H4 (cell line): Measurements from ENCODE around the gene ZRSR2. TPM values are rescaled to one million over a fixed set of nuclear protein-coding genes. Genes with fewer than 3 reads are reported as not detected.
"Not testable (repeated sequence)": the region's sequence is repeated elsewhere in the genome, so short reads cannot be mapped to it uniquely, and the experiment has no call there.

Experiments used
- DNase-seq: peaks from one replicate; pipeline ENCODE4 v3.0.0-alpha.2; 2015; ENCODE audit warnings: low spot score
- total RNA-seq: library from RNA; depleted of rRNA; stranded (reverse); fragments of >200 nt; shearing (Covaris generic); gene quantifications from 2 replicates; pipeline ENCODE4 v1.2.3, GENCODE V29; 2014; rRNA removed

The ZRSR2 gene, protein sequence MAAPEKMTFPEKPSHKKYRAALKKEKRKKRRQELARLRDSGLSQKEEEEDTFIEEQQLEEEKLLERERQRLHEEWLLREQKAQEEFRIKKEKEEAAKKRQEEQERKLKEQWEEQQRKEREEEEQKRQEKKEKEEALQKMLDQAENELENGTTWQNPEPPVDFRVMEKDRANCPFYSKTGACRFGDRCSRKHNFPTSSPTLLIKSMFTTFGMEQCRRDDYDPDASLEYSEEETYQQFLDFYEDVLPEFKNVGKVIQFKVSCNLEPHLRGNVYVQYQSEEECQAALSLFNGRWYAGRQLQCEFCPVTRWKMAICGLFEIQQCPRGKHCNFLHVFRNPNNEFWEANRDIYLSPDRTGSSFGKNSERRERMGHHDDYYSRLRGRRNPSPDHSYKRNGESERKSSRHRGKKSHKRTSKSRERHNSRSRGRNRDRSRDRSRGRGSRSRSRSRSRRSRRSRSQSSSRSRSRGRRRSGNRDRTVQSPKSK
- total RNA-seq: 4.0 TPM in 1 of 2 replicates, not detected in the other

DNA sequence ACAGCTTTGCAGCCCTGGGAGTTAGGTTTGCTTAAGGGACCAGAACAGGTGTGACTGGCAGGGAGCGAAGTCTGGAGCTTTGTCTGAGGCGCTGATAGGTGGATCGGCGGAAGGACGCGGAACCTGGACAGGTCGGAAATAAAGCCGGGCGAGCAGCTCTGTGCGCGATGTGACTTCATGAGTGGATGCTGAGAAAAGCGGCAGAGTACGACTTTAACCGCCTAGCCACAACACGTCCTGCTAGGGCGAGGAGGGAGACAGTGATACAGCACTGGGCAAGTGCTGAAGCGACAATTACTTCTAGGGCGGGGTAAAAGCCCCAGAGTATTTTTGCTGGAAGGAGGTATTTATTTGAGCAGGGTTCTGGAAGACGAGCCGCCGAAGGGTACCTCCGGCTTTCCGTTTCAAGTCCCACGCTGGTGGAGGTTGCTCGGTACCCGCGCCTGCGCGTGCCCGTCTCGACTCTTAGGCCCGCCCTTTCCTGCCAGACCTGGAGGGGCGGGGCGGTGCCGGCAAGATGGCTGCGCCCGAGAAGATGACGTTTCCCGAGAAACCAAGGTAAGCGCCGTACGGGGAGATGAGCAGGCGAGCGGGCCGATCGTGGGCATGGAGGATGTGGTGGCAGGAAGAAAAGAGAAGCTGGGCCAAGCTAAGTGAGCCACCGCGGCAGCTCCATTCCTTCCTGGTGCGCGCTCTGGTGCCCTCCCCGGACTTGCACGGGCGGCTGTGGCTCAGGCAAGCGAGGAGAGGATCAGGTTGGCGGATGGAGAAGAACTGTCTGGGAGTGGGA, at the start of gene ZRSR2:
ZRSR2 (plus strand) TSS at position 506 of the 790 bp plus-strand sequence; CDS start at position 518, 12 bp downstream.
- DNase-seq: peak; percentile 61

DNA sequence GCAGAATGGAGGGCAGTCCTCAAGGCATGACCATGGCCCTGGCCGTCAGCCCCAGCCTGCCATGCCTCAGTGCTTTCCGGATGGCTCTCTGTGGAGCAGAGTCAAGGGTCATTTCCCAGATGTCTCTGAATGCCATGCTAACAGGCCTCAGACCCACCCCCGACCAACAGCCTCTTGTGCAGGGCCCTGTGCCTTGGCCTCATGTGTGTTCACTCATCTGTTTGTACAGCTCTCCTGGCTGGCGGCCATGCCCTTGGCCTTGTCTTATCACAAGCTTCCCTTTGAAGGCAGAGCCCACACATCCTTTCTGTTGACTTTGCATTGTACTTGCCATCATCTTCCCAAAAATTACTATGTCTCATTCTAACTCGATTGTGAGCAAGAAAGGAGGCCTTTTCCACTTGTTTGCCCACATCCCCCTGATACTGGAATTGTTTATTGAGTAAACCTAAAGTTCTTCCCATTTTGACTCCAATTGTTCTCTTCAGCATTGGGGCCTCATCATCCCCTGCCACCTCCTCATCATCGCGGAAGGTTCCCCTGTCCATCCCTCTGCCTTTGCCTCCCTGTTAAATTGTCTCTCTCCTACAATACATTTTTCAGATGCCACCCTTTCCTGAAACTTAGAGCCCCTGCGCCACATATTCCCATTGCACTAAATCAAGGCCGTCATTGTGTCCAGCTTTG, 46.0 kb upstream of the ZRSR2 start:
- DNase-seq: no peak

DNA sequence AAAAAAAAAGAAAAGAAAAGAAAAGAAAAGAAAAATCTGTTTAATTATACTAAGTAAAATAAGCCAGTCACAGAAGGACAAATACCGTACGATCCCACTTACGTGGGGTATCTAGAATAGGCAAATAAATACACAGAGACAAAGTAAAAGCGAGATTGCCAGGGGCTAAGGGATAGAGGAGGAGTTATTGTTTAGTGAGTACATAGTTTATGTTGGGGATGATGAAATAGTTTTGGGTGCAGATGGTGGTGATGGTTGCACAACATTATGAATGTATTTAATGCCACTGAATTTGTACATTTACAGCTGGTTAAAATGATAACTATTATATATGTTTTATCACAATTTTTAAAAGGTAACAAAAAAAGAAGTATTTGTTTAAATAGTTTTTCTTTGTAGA, 45.1 kb upstream of the ZRSR2 start:
- peak; percentile 33 for DNase-seq

DNA sequence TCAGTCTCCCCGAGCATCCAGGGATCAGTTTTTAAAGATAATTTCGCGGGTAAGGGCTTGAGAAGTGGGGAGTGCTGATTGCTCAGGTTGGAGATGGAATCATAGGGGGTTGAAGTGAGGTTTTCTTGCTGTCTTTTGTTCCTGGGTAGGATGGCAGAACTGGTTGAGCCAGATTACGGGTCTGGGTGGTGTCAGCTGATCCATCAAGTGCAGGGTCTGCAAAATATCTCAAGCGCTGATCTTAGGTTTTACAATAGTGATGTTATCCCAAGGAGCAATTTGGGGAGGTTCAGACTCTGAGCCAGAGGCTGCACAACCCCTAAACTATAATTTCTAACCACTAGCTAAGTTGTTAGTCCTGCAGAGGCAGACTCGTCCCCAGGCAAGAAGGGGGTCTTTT, 43.6 kb upstream of the ZRSR2 start:
- DNase-seq: not testable (repeated sequence)

DNA sequence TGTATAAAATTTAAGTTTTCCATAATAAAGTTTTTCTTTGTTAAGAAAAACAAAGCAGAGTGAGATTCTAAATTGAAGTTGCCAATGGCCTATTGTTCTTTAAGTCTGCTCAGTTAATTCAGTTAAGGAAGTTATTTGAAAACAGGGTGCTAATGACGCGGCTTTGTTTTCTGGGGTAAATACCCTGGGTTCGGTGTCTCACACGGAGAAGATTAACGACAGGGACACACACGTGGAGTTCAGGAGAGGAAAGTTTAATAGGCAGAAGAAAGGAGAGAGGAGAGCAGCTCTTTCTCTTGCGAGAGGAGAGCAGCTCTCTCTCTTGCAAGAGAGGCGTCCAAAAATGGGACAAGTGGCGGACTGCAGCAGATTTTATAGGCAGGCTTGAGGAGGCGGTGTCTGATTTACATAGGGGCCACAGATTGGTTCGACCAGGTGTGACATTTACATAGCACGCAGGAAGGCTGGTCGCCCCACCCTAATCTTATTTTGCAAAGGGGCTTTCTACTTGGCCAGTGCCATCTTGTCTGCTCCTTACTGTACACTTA, 42.6 kb upstream of the ZRSR2 start:
- no peak for DNase-seq

DNA sequence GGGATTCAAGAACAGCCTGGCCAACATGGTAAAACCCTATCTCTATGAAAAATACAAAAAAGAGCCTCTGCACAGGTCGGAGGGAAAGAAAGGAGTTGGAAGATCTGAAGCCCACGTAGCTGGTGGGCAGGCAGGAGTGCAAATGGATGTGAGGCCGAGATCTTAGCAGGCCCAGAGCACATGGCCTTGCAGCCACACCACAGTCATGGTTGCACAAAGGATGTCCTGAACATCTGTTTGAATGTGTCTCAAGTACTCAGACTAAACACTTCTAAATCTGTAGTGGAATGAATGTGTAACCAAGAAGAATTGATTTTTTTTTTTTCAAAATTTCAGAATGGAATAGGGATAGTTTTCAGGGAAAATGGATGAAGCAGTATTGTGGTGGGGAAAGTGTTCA, 41.4 kb upstream of the ZRSR2 start:
- DNase-seq: no peak

DNA sequence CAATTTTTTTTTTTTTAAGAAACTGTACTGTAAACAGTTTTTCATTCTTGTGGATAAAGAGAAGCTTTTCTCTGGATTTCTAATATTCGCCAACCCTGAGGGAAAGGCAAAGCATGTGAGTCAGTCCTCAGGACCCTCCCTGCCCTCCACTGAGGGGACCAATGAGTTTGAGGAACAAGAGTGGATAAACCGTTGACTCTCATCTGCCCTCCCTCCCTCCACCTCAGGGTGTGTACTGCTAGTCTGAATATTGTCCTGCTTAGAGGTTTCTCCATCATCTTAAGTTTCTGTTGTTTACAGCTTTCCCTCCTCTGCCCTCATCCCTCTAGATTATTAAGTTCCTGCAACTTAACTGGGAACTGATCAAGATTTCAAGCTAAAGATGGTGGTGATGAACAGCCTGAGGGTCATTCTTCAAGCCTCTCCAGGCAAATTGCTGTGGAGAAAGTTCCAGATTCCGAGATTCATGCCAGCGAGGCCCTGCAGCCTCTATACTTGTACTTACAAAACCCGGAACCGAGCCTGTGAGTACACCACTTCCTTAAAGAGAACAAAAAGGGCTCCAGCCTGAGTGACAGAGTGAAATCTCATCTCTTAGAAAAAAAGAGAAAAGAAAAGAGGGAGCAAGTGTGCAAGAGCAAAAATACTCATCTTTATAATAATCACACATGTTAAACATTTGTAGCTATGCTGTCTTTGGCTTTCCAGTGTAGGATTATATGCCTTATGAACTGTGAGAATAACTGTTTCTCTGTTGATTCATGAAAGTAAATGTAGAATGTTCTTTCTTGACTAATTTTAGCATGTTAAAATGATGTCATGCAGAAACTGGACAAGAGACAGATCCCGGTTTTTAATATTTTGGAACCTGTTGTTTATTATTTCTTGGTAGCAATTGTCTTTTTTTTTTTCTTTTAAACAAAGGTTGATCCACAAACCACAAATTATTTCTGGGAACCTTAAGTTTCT, 40.4 kb upstream of the ZRSR2 start:
- peak; percentile 7 for DNase-seq

DNA sequence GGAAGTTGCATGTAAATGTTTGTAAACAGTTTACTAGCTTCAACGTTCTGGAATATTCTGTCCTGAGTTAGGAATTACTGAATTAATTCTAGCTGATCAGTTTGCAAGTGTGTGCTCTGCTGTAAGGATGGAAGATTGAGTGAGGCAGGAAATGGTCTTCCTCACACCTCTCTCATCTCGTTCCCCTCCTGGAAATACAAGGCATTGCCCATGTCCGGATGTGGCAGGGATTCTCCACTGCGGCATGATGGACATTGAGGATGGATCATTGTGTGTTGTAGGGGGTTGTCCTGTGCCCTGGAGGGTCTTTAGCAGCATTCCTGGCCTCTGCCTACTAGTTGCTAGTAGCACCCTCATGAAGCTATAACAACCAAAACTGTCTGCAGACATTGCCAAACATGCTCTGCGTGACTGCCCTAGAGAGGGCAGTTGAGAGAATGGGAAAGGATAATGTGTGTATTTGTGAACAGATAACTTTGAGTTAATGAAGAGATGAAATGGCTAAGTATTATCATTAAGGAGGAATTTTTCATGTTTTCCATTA, 39.6 kb upstream of the ZRSR2 start:
- peak; percentile 11 for DNase-seq

DNA sequence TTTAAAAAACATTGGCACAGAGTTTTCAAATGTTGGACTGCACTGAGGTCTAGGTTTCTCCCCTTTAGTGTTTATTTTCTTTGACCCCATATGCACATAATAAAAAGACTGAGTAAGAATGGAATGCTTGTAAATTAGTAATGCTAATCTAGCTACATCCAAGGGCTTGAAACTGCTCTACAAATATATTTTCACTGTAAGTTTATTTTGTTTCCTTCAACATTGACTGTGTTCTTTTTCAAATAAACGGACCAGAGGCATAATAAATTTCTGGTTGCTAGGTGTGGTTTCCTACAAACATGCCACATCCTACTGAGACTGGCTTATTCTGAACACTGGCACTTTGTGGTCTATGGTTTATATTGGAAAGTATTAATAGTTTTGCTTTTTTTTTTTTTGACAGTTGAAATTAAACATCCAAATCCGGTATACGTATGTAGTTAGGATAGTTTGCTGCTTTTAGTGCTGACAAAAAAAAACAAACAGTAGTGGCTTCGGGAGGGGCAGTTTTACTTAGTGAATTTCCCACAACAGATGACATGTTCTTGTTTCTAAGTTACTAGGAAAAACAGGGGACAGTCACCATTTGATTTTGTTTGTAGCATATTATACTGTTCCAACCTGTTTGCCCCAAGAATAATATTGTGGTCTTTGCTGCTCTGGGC, 39.0 kb upstream of the ZRSR2 start:
- DNase-seq: peak; percentile 75

DNA sequence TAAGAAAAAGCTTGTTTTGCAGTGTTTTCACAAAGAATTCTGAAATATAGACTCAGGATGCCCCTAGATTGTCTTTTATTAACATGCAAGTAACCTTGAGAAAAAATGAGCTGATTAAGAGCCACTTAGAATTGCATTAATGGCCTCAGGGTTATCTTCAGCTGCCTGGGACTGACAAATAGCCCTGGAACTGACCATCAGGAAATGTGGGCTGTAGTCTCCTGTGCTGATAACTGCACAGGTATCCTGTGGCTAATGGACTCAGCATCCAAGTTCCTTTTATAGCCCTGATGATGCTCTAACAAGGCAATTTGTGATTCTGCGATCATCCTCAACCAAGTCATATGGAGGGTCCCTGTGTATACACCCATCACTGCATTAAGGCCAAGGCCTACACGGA, 35.2 kb upstream of the ZRSR2 start:
- DNase-seq: no peak

DNA sequence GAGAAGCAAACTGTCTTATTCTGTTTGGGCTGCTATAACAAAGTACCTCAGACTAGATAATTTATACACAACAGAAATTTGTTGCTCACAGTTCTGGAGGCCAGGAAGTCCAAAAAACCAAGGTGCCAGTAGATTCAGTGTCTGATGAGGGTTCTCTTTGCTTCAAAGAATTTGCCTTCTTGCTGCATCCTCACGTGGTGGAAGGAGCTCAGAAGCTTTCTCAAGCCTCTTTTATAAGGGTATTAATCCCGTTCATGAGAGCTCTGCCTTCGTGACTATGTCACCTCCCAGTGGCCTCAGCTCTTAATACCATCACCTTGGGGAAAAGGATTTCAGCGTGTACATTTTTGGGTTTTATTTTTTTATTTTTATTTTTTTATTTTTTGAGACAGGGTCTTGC, 32.1 kb upstream of the ZRSR2 start:
- no peak for DNase-seq

DNA sequence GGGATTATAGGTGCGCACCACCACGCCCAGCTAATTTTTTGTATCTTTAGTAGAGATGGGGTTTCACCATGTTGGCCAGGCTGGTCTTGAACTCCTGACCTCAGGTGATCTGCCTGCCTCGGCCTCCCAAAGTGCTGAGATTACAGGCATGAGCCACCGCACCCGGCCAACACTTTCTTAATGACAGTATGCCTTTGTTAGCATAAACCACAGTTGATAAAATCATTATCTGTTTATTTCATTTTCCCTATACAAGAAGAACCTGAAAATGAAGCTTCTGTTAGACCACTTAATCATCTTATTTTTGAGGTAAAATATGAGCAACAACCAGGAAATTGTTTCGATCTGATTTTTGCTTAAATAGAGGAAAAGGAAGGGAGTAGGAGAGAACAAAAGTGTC, 30.4 kb upstream of the ZRSR2 start:
- not testable (repeated sequence) for DNase-seq

DNA sequence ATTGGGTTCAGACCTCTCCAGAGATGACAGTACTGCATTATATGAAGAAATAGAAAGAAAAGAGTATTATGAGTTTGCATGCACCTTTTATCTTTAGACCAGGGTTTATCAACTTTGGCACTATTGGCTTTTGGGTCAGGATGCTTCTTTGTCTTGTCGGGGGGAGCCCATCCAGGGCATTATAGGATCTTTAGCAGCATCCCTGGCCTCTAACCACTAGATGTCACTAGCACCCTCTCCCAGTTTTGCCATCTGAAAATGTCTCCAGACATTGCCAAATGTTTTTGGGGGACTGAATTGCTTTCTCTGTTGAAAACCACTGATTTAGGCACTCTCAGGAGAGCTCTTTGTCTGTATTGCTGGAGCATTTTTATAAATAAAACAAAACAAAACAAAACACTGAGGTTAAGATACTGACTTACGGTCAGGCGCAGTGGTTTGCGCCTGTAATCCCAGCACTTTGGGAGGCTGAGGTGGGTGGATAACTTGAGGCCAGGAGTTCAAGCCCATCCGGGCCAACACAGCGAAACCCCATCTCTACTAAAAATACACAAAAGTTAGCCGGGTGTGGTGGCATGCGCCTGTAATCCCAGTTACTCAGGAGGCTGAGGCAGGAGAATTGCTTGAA, 28.6 kb upstream of the ZRSR2 start:
- peak; percentile 24 for DNase-seq

DNA sequence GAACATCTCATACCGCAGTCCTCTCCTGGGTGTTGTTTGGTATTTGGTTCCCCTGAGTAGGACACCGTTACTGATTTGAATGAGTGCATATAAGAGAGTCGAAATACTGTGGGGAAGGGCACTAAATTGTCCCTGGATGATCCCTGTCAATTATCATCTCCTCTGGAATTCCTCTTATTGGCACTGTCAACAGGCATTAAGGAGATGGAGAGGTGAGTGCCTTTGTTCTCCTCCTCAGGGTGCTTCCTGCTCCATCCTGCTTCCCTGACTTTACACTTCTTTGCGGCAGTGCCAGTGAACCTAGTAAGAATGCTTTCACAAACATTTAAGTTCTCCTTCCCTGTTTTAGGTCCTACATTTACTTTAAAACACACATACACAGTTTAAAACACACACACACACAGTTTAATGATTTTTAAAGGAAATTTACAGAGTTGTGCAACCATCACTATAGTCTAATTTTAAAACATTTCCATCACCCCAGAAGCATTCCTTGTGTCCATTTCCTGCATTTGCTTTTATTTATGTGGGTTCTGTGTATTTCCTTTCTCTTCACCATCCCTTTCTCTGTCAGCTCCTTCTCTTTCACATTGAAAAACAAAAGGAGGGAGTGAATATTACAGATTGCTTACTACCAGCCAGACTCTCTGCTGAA, 20.9 kb upstream of the ZRSR2 start:
- no peak for DNase-seq

DNA sequence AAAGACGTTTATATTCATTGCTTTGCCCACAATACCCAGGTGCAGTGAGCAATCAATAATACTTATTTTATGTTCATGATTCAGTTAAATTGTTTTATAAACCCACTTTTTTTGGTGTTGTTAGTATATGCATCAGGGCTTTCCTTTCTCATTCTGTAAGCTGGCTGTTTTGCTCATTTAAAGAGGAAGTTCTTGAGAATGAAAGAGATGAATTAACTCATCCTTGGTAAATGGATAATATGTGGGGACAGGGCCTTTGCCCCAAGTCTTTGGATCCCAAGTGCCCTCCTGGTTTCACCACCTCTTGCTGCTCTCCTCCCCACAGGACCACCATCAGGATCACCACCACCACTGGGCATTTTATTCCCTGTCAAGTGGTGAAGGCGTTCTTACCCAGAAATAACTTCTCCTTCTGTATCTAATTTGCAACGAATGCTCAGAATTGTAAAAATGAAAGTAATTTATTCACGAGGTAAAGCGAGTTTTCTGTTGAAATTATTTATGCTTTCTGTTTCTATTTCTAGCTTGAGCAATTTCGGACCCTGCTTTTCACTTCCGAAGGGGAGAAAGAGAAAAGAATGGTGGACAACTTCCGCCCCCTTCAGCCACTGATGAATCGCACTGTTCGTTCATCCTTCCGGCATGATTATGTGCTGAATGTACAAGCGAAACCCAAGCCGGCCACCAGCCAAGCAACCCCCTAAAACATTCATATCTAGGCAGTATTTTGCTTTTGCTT, 8.2 kb upstream of the ZRSR2 start:
- DNase-seq: no peak

DNA sequence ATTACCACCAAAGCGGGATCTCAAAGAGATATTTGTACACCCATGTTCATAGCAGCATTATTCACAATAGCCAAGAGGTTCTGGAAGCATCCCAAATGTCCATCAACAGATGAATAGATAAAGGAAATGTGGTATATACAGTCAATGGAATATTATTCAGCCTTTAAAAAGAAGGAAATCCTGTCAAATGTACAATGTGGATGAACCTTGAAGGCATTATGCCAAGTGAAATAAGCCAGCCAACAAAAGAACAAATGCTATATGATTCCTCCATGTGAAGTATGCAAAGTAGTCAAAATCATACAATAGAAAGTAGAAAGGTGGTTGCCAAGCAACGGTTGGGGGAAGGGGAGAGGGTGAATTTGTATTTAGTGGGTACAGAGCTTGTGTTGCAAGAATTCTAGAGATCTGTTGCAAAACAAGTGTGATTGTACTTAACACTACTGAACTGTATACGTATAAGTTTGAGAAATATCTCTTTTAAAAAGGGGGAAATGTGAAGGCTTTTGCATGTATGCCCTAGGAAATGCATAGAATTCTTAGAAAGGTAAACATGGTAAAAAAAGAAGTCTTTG, 5.0 kb upstream of the ZRSR2 start:
- DNase-seq: no peak

DNA sequence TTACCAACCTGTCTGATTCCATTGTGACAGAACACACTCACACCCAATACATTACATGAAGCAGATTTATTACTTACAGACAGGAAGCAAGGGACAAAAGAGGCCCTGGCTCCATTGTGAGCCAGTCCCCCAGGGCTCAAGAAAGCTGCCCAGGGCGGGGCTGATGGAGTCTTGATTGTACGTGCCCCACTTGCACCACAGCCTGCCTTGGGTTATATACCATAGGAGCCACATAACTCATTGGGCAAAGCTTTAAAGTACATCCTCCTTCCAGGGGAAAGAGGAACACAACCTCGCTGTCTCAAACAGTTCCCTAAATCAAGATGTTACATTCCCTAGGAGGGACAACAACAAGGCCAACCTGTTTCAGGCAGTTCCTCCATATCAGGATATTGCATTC, 3.4 kb upstream of the ZRSR2 start:
- no peak for DNase-seq

DNA sequence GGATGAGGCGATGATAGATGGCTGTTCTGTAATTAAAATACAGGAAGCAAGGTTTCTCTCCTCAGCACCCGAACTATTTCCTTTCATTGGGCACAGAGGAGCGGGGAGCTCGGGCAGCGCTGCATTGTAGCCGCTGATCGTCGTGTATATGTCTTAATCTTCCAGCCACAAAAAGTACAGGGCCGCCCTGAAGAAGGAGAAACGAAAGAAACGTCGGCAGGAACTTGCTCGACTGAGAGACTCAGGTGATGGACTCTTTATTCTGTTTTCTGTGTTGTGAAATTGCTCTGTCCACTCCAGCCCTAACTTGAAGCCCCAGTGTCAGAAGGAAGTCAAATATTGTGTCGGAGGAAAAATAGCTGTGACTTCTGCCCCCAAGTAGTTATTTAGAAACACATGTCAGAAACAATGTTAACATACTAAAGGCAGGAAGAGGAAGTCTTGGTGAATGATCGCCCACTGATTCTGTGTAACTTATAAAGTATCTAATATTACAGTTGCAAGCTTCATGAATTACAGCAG, 546 bp downstream of the ZRSR2 start:
- DNase-seq: no peak
